NCI-H2171 (cell line): ENCODE measurements around the gene ADAM33.

Source experiments
- DNase-seq: peaks from one replicate; lab custom pipeline; 2025; lab: John Stamatoyannopoulos, UW

ADAM33 gene

GRCh38 chr20:3646651-3647050 lies 35.2 kb downstream of the ADAM33 start:
- no peak for DNase-seq

DNA sequence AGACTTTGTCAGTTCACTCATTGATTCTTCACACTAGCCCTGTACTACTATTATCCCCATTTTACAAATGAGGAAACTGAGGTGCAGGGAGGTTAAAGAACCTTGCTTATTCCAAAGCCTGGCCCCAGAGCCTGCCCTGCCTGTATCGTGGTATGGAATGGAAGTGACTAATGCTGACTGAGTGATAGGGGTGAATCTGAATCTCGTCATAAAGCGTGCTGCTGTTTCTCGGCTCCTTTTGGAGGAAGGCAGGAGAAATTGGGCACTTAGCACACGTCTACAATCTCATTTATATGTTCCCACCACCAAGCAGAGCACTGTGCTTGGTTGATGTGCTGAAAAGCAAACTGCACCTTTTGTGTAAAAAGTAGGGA lies 35.8 kb downstream of the ADAM33 start:
- no peak for DNase-seq

GRCh38 chr20:3645309-3646066 lies 36.3 kb downstream of the ADAM33 start:
- no peak for DNase-seq

DNA sequence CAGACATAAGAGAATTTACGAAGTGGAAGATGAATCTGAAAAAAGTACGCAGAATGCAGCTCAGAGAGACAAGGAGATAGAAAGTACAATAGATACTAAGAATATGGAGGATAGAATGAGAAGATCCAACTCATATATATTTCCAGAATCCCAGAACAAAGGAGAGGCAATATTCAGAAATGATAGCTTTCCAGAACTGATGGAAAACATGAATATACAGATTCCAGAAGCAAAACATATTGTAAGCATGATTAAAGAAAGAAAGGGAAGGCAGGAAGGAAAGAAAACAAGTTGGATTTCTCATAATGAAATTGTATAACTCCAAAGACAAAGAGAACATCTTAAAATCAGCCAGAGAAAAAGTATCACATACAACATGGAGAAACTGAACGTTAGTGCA lies 41.6 kb downstream of the ADAM33 start:
- DNase-seq, result no peak

- no peak for DNase-seq
These were observed 46.5 kb downstream of the ADAM33 start for GRCh38 chr20:3635346-3635745.

GRCh38 chr20:3633913-3634478 lies 47.8 kb downstream of the ADAM33 start:
- no peak for DNase-seq

GRCh38 chr20:3632311-3633004 lies 49.4 kb downstream of the ADAM33 start:
- no peak for DNase-seq

- DNase-seq, result no peak
These were observed 50.3 kb downstream of the ADAM33 start for GRCh38 chr20:3631534-3631933.

DNA sequence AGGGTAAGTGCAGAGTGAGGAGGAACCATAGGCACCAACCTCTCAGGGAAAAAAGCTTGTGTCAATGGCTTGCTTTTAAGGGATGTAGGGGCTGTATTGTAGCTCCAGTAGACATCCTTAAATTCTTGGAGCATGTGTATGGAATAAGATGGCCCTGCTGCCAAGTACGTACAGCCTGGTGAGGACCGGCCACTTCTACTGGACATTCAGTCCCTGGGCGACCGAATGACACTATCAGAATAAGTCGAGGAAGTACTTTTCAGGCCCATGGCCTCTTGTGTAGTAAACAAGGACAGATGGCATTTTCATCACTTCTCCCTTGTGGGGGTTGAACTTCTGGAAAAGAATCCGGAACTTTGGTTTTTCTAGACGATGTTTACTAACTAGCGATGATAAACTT lies 51.4 kb downstream of the ADAM33 start:
- no peak for DNase-seq

DNA sequence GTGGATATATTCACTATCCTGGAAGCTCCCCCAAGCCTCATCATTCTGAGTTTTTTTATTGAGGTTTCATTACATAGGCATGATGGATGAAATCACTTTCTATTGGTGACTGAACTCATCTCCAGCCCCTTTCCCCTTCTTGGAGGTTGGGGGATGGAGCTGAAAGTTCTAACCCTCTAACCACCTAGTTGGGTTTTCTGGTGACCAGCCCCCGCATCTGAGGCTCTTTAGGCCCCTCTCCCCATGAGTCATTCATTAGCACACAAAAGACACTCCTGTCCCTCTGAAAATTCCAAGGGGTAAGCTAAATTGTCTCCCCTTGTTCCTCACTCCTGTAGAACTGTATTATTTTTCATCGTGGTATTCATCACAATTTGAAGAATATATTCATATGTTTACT lies 51.9 kb downstream of the ADAM33 start:
- no peak for DNase-seq

- DNase-seq, result no peak
These were observed 53.1 kb downstream of the ADAM33 start for GRCh38 chr20:3628502-3629314.

- DNase-seq, result no peak
These were observed 54.3 kb downstream of the ADAM33 start for GRCh38 chr20:3627476-3627875.

DNA sequence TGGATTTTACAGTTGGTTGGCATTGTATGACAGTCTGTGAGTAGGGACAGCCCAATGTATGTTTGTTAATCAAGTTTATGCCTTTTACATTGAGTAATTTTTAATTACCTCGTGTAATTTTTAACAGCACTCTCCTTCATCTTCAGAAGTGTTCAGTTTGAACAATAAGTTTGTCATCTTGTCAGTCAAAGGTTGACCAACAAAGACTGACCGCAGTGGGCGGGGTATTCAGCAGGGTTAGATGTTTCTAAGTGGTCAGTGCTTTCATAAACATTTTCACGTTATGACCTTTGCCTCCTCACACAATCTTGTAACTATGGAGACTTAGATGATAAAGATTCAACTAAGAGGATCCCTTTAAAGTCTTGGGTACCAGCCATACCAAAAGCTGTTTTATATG lies 59.4 kb downstream of the ADAM33 start:
- DNase-seq, result no peak

GRCh38 chr20:3621111-3621510 lies 60.7 kb downstream of the ADAM33 start:
- no peak for DNase-seq
